Activated T-helper 1 cell treated with anti-CD3 and anti-CD28 coated beads, Interleukin-12 subunit alpha, Interleukin-12 subunit beta, Interleukin-2, Interleukin-4 antibody, amounts not matched to agents 30 ng/mL and 10 ng/mL and 1 ng/mL, durations not matched to agents 14 hours and 24 hours and 36 hours (primary cell): Measurements from ENCODE around the gene FAM3B. TPM values are rescaled to one million over a fixed set of nuclear protein-coding genes. Genes with fewer than 3 reads are reported as not detected.

Experiments used
- DNase-seq: peaks from one replicate; pipeline ENCODE4 v3.0.0; 2021; ENCODE audit warnings: low spot score
- H3K27ac Mint-ChIP-seq: one replicate; pipeline ENCODE4 v1.8.0; 2021; ENCODE audit warnings: mild to moderate bottlenecking, mixed read lengths
- H3K27me3 Mint-ChIP-seq: one replicate; pipeline ENCODE4 v1.8.0; 2022; ENCODE audit warnings: mild to moderate bottlenecking, moderate library complexity, mixed read lengths; ENCODE audit not compliant: insufficient read depth
- H3K36me3 Mint-ChIP-seq: one replicate; pipeline ENCODE4 v1.8.0; 2021; ENCODE audit warnings: low read depth, mixed read lengths
- H3K4me1 Mint-ChIP-seq: one replicate; pipeline ENCODE4 v1.8.0; 2021; ENCODE audit warnings: low read depth, mixed read lengths
- H3K4me3 Mint-ChIP-seq: one replicate; pipeline ENCODE4 v1.8.0; 2021; ENCODE audit warnings: mild to moderate bottlenecking, moderate library complexity, mixed read lengths
- H3K9me3 Mint-ChIP-seq: one replicate; pipeline ENCODE4 v1.8.0; 2021; ENCODE audit warnings: mixed read lengths
- intact Hi-C: fragments of 100-400 bp; cut with micrococcal nuclease; formaldehyde crosslinking; loops from one replicate; pipeline ENCODE4 v1.15.1; 2024
- total RNA-seq: library from RNA; stranded (reverse); gene quantifications from 2 replicates; pipeline ENCODE4 v1.2.3, GENCODE V29; 2022

The FAM3B gene, protein sequence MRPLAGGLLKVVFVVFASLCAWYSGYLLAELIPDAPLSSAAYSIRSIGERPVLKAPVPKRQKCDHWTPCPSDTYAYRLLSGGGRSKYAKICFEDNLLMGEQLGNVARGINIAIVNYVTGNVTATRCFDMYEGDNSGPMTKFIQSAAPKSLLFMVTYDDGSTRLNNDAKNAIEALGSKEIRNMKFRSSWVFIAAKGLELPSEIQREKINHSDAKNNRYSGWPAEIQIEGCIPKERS
- total RNA-seq = not detected in 2 replicates

GRCh38 chr21:41316200-41317062 lies at the start of gene FAM3B:
Gene FAM3B (plus strand): TSS chr21:41316801. CDS start chr21:41316880, 79 bp downstream.
- no peak within 1 kb of the TSS for H3K27ac Mint-ChIP-seq
- no peaks in the 10 kb centered on the region for H3K36me3 Mint-ChIP-seq
- H3K4me3 Mint-ChIP-seq = no peak within 1 kb of the TSS
- H3K4me1 Mint-ChIP-seq = no peaks in the 10 kb centered on the region
- intact Hi-C loops = no loop called here
- peaks cover 42% of the 10 kb centered on the region for H3K27me3 Mint-ChIP-seq
- no peaks in the 10 kb centered on the region for H3K9me3 Mint-ChIP-seq
- no peak for DNase-seq

DNA sequence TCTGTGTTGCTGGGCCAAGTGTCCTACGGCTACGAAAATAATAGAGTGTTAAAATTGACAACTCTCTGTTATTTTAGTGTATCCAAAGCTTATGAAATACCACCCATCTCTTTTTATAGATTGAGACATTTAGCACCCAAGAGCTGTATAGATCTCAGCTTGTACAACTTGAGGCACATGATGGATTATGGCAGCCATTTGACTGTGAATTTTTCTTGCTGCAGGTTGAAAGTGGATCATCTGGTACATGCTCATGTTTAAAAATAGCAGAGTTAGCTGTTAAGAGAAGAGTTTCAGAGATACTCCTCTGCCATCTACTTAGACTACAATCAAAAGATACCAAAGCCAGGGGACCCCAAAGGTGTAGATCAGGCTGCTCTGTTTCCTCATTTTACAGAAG lies 49.3 kb upstream of the FAM3B start:
- H3K27me3 Mint-ChIP-seq = peaks cover 16% of the 10 kb centered on the region
- H3K4me1 Mint-ChIP-seq = no peaks in the 10 kb centered on the region
- DNase-seq = no peak
- H3K36me3 Mint-ChIP-seq = peaks cover under 1% of the 10 kb centered on the region
- H3K9me3 Mint-ChIP-seq = peaks cover 5% of the 10 kb centered on the region
- no peak overlapping the region for H3K4me3 Mint-ChIP-seq
- intact Hi-C loops = no loop called here
- H3K27ac Mint-ChIP-seq = no peak overlapping the region

GRCh38 chr21:41269535-41269934 lies 47.1 kb upstream of the FAM3B start:
- H3K4me3 Mint-ChIP-seq = no peak overlapping the region
- H3K9me3 Mint-ChIP-seq = peaks cover 12% of the 10 kb centered on the region
- peaks cover 1% of the 10 kb centered on the region for H3K36me3 Mint-ChIP-seq
- no peak for DNase-seq
- H3K4me1 Mint-ChIP-seq = no peaks in the 10 kb centered on the region
- peaks cover 9% of the 10 kb centered on the region for H3K27me3 Mint-ChIP-seq
- no peak overlapping the region for H3K27ac Mint-ChIP-seq
- intact Hi-C loops = no loop called here

DNA sequence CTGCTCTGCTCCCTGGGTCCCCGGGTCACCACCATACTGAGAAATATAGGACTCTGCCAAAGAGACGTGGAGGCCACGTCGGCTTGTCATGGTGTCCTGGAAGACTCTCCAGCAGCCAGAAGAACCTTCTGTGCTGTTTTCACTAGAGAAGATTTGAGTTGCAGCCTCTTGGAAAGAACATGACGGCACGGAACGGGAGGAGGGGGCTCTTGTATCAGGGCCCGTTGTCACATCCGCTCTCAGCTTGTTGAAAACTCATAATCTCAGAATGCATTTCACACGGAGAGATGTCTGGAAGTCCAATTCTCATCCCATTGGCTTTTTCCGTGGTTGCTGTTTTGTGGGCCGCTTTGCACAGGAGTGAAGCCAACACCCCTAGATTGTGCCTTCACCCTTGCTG lies 39.4 kb upstream of the FAM3B start:
- intact Hi-C loops = no loop called here
- Mint-ChIP-seq H3K4me3 (no peak overlapping the region), H3K4me1 (no peaks in the 10 kb centered on the region), H3K9me3 (peaks cover 8% of the 10 kb centered on the region), H3K27ac (no peak overlapping the region), H3K27me3 (peaks cover 3% of the 10 kb centered on the region), H3K36me3 (peaks cover 1% of the 10 kb centered on the region)
- no peak for DNase-seq

DNA sequence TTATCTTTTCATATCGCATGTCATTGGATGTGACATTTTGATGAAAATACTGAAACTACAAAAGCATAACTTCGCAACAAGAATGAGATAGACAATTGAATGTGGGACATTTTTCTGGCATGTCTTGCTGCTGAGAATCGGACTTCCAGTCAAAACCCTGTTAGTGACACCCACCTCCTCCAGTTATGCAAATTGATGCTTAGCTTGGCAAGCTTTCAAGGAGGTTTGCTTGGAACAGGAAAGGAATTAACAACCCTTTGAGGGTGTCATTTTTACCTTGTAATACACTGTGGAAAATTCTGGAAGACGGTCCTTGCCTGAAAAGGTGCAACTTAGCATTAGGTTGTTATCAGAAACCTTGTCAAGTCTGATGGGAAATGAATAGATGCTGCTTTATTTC lies 38.8 kb upstream of the FAM3B start:
- Mint-ChIP-seq H3K4me1 (no peaks in the 10 kb centered on the region), H3K27ac (no peak overlapping the region), H3K9me3 (peaks cover 2% of the 10 kb centered on the region), H3K36me3 (no peaks in the 10 kb centered on the region), H3K27me3 (peaks cover 4% of the 10 kb centered on the region), H3K4me3 (no peak overlapping the region)
- DNase-seq = no peak
- intact Hi-C loops = no loop called here

DNA sequence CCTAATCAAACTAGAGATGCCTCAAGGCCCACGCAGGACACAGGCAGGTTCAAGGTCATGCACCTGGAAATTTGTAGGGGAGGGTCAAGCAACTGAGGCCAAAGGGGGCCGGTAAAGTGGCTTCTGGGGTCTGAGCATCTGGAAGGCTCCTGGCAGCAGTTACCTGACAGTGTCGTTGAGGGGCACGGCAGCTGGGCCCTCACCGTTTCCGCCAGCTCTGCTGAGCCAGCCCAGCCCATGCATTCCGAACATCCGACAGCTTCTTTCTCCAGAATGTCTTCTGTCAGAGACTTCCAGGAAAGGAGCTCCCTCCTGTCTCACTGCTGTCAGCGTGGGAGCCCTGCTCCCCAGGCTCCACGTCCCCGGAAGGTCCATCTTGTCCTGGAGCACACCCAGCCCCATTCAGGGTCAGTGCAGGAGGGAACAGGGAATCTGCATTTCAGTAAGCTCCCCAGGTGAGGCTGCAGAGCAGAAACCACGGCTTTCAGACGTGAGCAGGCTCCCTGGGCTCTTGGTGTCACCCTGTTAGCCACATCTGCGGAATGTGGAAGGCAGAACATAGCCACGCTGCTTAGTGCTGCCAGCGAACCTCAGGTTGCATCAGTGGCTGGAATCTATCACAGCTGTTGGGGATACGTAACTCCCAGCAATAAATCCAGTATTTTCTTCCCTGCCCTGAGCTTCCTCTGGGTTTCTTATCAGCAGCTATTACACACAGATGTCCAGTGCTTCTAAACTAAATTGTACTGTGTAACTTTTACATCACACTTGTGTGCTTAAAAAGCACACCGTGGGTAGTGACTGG lies 36.3 kb upstream of the FAM3B start:
- H3K9me3 Mint-ChIP-seq = no peaks in the 10 kb centered on the region
- no peak overlapping the region for H3K27ac Mint-ChIP-seq
- peaks cover 15% of the 10 kb centered on the region for H3K27me3 Mint-ChIP-seq
- H3K4me3 Mint-ChIP-seq = no peak overlapping the region
- intact Hi-C loops = loop anchor here (5.0 to 10.0 kb wide), 2 partner anchors 82 to 504 kb away; partner anchors contain the start of gene MX2
- no peak for DNase-seq
- H3K4me1 Mint-ChIP-seq = no peaks in the 10 kb centered on the region
- no peaks in the 10 kb centered on the region for H3K36me3 Mint-ChIP-seq

DNA sequence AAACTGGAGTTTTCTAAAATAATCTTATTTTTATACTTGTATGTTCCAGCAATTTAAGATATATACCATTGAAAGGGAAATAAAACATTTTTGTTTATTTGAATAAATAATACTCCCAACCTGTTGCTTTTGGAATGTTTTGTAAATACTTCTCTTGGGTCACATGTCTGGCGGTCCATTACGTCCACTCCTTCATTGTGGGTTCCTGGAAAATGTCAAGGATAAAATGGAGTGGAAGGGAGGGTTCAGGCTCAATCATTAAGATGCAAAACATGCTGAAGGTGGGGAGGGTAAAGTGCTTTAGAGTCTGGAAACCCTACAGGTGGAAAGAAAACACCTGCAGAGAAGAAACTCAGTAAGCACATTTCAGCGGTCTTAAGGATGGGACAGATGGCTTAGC lies 34.2 kb upstream of the FAM3B start:
- Mint-ChIP-seq H3K4me1 (no peaks in the 10 kb centered on the region), H3K27ac (no peak overlapping the region), H3K36me3 (no peaks in the 10 kb centered on the region), H3K27me3 (peaks cover 28% of the 10 kb centered on the region), H3K9me3 (no peaks in the 10 kb centered on the region), H3K4me3 (no peak overlapping the region)
- intact Hi-C loops = loop anchor here (5.0 to 10.0 kb wide), 2 partner anchors 80 to 502 kb away; partner anchors contain the start of gene MX2
- no peak for DNase-seq

DNA sequence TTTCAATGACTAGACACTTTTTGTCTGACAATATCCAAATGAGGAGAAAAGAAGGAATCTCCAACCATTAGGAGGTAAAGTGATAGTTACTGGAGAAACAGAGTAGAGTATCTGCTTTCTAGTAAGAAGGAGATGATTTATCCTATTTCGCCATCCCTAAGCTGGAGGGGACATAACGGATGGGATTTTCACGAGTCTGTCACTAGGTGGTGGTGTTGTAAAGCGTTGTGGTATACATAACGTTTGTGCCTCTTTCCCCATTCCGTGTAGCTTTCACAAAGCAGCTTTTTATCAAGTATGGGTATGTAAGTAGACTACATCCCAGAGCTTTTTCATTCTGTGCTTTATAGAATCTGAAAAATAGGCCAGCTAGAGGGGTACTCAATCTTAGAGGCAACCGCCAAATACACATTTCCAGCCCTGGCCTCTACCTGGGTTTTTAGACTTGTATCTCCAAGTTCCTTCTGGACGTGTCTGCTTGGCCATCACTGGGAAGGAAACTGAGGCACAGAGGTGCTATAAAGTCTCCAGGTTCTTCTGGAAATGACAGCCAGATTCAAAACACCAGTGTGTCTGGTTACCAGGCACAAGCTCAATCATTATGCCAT lies 33.3 kb upstream of the FAM3B start:
- Mint-ChIP-seq H3K27ac (no peak overlapping the region), H3K36me3 (no peaks in the 10 kb centered on the region), H3K4me1 (no peaks in the 10 kb centered on the region), H3K9me3 (no peaks in the 10 kb centered on the region), H3K4me3 (no peak overlapping the region), H3K27me3 (peaks cover 29% of the 10 kb centered on the region)
- intact Hi-C loops = loop anchor here (1.0 to 10.0 kb wide), 7 partner anchors 79 to 834 kb away; partner anchors contain the start of gene MX2
- peak; percentile 40 for DNase-seq

- no peaks in the 10 kb centered on the region for H3K36me3 Mint-ChIP-seq
- DNase-seq = no peak
- intact Hi-C loops = loop anchor here (10.0 kb wide), 1 partner anchor 495 kb away; no protein-coding TSS in a partner anchor
These were observed 27.2 kb upstream of the FAM3B start for GRCh38 chr21:41289431-41289830.

DNA sequence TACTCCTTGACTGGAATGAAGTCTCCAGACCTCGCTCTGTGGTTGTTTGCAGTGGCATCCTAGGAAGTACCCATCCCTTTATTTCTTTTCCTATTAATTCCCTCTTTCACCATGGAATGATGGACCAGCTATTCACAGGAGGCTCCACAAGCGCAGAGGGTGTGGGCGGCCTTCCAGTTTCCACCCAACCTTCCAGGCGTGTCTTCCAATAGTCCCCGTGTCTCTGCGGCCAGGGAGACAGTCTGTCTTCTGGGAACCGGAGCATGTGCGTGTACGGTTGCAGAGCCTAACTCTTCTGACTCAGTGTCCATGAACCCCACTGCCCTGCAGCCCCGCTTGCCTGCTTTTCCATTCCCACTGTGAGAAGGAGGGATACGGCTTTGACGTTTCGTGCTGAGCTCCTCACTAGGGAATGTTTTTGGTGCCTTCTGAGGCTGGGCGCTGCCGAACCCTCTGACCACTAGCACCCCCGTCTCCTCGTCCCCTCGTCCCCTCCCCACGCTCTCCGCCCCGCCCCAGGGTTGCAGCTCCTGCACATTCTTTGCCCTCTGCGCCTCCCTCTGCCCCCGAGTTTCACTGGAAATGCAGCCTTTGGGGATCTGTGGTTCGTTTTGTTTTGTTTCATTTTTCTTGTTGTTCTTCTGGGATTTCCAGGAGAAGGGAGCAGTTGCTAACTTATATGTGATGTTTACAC lies 26.3 kb upstream of the FAM3B start:
- intact Hi-C loops = no loop called here
- no peak for DNase-seq
- Mint-ChIP-seq H3K4me1 (peaks cover 11% of the 10 kb centered on the region), H3K36me3 (no peaks in the 10 kb centered on the region), H3K27me3 (peaks cover 32% of the 10 kb centered on the region), H3K27ac (no peak overlapping the region), H3K4me3 (no peak overlapping the region), H3K9me3 (no peaks in the 10 kb centered on the region)

More at GRCh38 chr21:41289431-41289830, 27.2 kb upstream of the FAM3B start:
- peaks cover 33% of the 10 kb centered on the region for H3K27me3 Mint-ChIP-seq
- peaks cover 11% of the 10 kb centered on the region for H3K4me1 Mint-ChIP-seq
- H3K9me3 Mint-ChIP-seq = no peaks in the 10 kb centered on the region
- no peak overlapping the region for H3K4me3 Mint-ChIP-seq
- no peak overlapping the region for H3K27ac Mint-ChIP-seq

- DNase-seq = no peak
- Mint-ChIP-seq H3K4me1 (peaks cover 11% of the 10 kb centered on the region), H3K9me3 (no peaks in the 10 kb centered on the region), H3K4me3 (no peak overlapping the region), H3K27ac (no peak overlapping the region), H3K27me3 (peaks cover 21% of the 10 kb centered on the region), H3K36me3 (no peaks in the 10 kb centered on the region)
- intact Hi-C loops = no loop called here
These were observed 21.9 kb upstream of the FAM3B start for GRCh38 chr21:41294548-41295231.
